ENCODE data around the gene SLC25A51. TPM values are rescaled to one million over a fixed set of nuclear protein-coding genes. Genes with fewer than 3 reads are reported as not detected.

Gene SLC25A51
- total RNA-seq, 1 experiment from 2014 or later: 43.2 TPM

GRCh38 chr9:37839496-37840461 is 64.1 kb downstream of the SLC25A51 start:
- peak; percentile 7 for DNase-seq (ENCODE audit: low read depth)

Other genes with a start within 250 kb of the SLC25A51 start
- gene TRMT10B, start 150.3 kb downstream of the SLC25A51 start, total RNA-seq (2014; rRNA removed): 1.2 and 2.0 TPM in 2 replicates
- gene EXOSC3, start 119.1 kb downstream of the SLC25A51 start, total RNA-seq (2014; rRNA removed): 49.3 and 52.8 TPM in 2 replicates
- 16.9 and 17.3 TPM in 2 replicates for gene DCAF10, start 103.3 kb downstream of the SLC25A51 start, total RNA-seq (2014; rRNA removed)
- gene SHB, start 165.1 kb upstream of the SLC25A51 start, total RNA-seq (2014; rRNA removed): 27.1 and 33.2 TPM in 2 replicates